GM12878 (cell line): Measurements from ENCODE around the gene LEMD2. TPM values are rescaled to one million over a fixed set of nuclear protein-coding genes. Genes with fewer than 3 reads are reported as not detected.

Experiments
- ATAC-seq: fragments of 200-7000 bp; cut with Tn5 transposase; 3 replicates; pipeline ENCODE4 v1.9.1; 2020; ENCODE audit warnings: mild to moderate bottlenecking, moderate library complexity
- BruUV-seq: library from RNA; stranded (reverse); fragments of 400-500 nt; replicated peaks from 2 replicates; lab custom pipeline; 2021; lab: Mats Ljungman, UMichigan
- CTCF ChIA-PET: fragments of 300-600 bp; sonication (Branson Sonifier 250); formaldehyde crosslinking; extraction: SDS; loops from one replicate; lab custom pipeline; 2021; ENCODE audit warnings: inconsistent platforms; lab: Yijun Ruan, JAX
- POLR2A ChIA-PET: fragments of 350-600 bp; formaldehyde crosslinking; extraction: SDS; loops from one replicate; lab custom pipeline; 2021; ENCODE audit warnings: inconsistent platforms; lab: Charles Lee
- RAD21 ChIA-PET: fragments of 300-600 bp; sonication (Branson Sonifier 250); formaldehyde crosslinking; loops from one replicate; lab custom pipeline; 2023; ENCODE audit warnings: antibody characterized with exemption; ENCODE audit not compliant: unreplicated experiment; lab: Charles Lee
- SMC1A ChIA-PET: fragments of 300-600 bp; sonication (Branson Sonifier 250); formaldehyde crosslinking; loops from one replicate; lab custom pipeline; 2023; ENCODE audit not compliant: unreplicated experiment, uncharacterized antibody; lab: Charles Lee
- DNase-seq: peaks from one replicate; pipeline ENCODE4 v3.0.0-alpha.2; 2011; ENCODE audit warnings: low read depth, low spot score
- FAIRE-seq: peaks from 3 replicates; lab custom pipeline; 2011; peaks lifted over from hg19 to GRCh38; lab: Jason Lieb, UNC
- H2AFZ ChIP-seq: 2 replicates; pipeline ENCODE4 v1.6.0; 2011; ENCODE audit warnings: low read depth, low read length, control low read depth; ENCODE audit not compliant: control insufficient read depth
- H3K27ac ChIP-seq: 2 replicates; pipeline ENCODE4 v1.5.1; 2011; ENCODE audit warnings: control low read depth; ENCODE audit not compliant: control insufficient read depth, insufficient read depth
- H3K27me3 ChIP-seq, 2 experiments: replicated peaks in 1 of 2; 2 replicates each; pipeline versions ENCODE4 v1.6.0 to v1.6.1; 2011; ENCODE audit warnings: low read length in 1 of 2; ENCODE audit not compliant: control insufficient read depth in 2 of 2, insufficient read depth in 2 of 2
- H3K36me3 ChIP-seq, 2 experiments: 2 replicates each; pipeline ENCODE4 v1.5.1; 2011; ENCODE audit warnings: low read length in 1 of 2; ENCODE audit not compliant: control insufficient read depth in 2 of 2, insufficient read depth in 2 of 2
- H3K4me1 ChIP-seq: 2 replicates; pipeline ENCODE4 v1.6.1; 2011; ENCODE audit warnings: mild to moderate bottlenecking, low read length, moderate library complexity, mixed read lengths; ENCODE audit not compliant: control insufficient read depth, insufficient read depth
- H3K4me2 ChIP-seq: 2 replicates; pipeline ENCODE4 v1.6.0; 2011; ENCODE audit warnings: control low read depth; ENCODE audit not compliant: control insufficient read depth, insufficient read depth
- H3K4me3 ChIP-seq: fragments of 200-600 bp; sonication (generic); 2 replicates; pipeline ENCODE4 v1.5.1; 2016
- H3K79me2 ChIP-seq: 2 replicates; pipeline ENCODE4 v1.6.0; 2011; ENCODE audit warnings: low read length; ENCODE audit not compliant: control insufficient read depth, insufficient read depth
- H3K9ac ChIP-seq: 2 replicates; pipeline ENCODE4 v1.8.0; 2011; ENCODE audit warnings: low read length, control low read depth, mixed read lengths; ENCODE audit not compliant: control insufficient read depth, insufficient read depth
- H3K9me3 ChIP-seq: replicated peaks from 3 replicates; pipeline ENCODE4 v1.5.1; 2011; ENCODE audit warnings: mild to moderate bottlenecking, low read length; ENCODE audit not compliant: control insufficient read depth, insufficient read depth
- H4K20me1 ChIP-seq: 2 replicates; pipeline ENCODE4 v1.6.0; 2011; ENCODE audit not compliant: control insufficient read depth, insufficient read depth
- BCL3 ChIP-seq: IDR thresholded peaks from 2 replicates; pipeline ENCODE4 v1.6.1; 2011; ENCODE audit warnings: borderline replicate concordance, low read depth, mild to moderate bottlenecking, moderate library complexity, low read length; ENCODE audit not compliant: insufficient read depth, poor library complexity, severe bottlenecking
- CBFB ChIP-seq: IDR thresholded peaks from 2 replicates; pipeline ENCODE4 v1.6.1; 2016; ENCODE audit warnings: antibody characterized with exemption, low read depth
- EZH2 ChIP-seq: IDR thresholded peaks from 2 replicates; pipeline ENCODE4 v1.6.1; 2012; ENCODE audit warnings: low read depth, mild to moderate bottlenecking, control low read depth, inconsistent platforms, low read length, borderline replicate concordance; ENCODE audit not compliant: control insufficient read depth
- GATAD2B ChIP-seq: fragments of 450-650 bp; conservative IDR thresholded peaks from 2 replicates; pipeline ENCODE4 v1.6.1; 2017; ENCODE audit warnings: low read depth, mild to moderate bottlenecking, moderate library complexity
- IRF3 ChIP-seq: fragments of 450-650 bp; IDR thresholded peaks from 2 replicates; pipeline ENCODE4 v1.6.1; 2014; ENCODE audit warnings: mild to moderate bottlenecking
- MYC ChIP-seq: IDR thresholded peaks from 2 replicates; pipeline ENCODE4 v1.6.1; 2011; ENCODE audit warnings: mild to moderate bottlenecking, low read length, moderate library complexity, inconsistent platforms; ENCODE audit not compliant: insufficient read depth, insufficient replicate concordance, insufficient read length, severe bottlenecking
- PAX8 ChIP-seq: fragments of 450-650 bp; IDR thresholded peaks from 2 replicates; pipeline ENCODE4 v1.6.1; 2017; ENCODE audit warnings: mild to moderate bottlenecking, moderate library complexity
- POLR2A ChIP-seq: IDR thresholded peaks from 2 replicates; pipeline ENCODE4 v1.6.1; 2011; ENCODE audit warnings: low read depth, mild to moderate bottlenecking, low read length
- POLR2AphosphoS5 ChIP-seq: IDR thresholded peaks from 2 replicates; pipeline ENCODE4 v1.6.1; 2011; ENCODE audit warnings: mild to moderate bottlenecking, low read length, inconsistent platforms
- RCOR1 ChIP-seq: conservative IDR thresholded peaks from 2 replicates; pipeline ENCODE4 v1.6.1; 2012; ENCODE audit warnings: low read depth, low read length, improper control_type of control experiment
- TBL1XR1 ChIP-seq: IDR thresholded peaks from 2 replicates; pipeline ENCODE4 v1.6.1; 2012; ENCODE audit warnings: low read depth, low read length, improper control_type of control experiment
- ZNF592 ChIP-seq: fragments of 450-650 bp; IDR thresholded peaks from 2 replicates; pipeline ENCODE4 v1.6.1; 2017; ENCODE audit warnings: mild to moderate bottlenecking, moderate library complexity
- WGBS: methylation state at CpG from one replicate; pipeline ENCODE4 v1.1.6; 2016; ENCODE audit warnings: low lambda C conversion rate; ENCODE audit not compliant: insufficient replicate concordance, insufficient coverage; ENCODE audit errors: missing lambda C conversion rate; 5-methylcytosine and 5-hydroxymethylcytosine counted together
- in situ Hi-C: fragments of 300-500 bp; cut with MboI; formaldehyde crosslinking; loops from 9 replicates; pipeline ENCODE4 v1.14.3; 2018; ENCODE audit warnings: mixed read lengths
- intact Hi-C: fragments of 100-400 bp; cut with micrococcal nuclease; formaldehyde crosslinking; loops from one replicate; pipeline ENCODE4 v1.14.2; 2022; ENCODE audit not compliant: unreplicated experiment
- polyA plus RNA-seq, 11 experiments: library from polyadenylated mRNA; depleted of rRNA in 4 of 11; unstranded in 6 of 11; stranded (reverse) in 5 of 11; fragments of >200 nt; fragmentation: Nextera tagmentation in 4 of 11; fragmentation: Illumina TruSeq in 1 of 11; extraction: Ambion mirVana in 4 of 11; extraction: Trizol in 1 of 11; gene quantifications; 1 replicate in 1 of 11; 2 replicates in 10 of 11; pipeline versions ENCODE4 v1.2.1 to v1.2.3, GENCODE V29; 2011 to 2016; ENCODE audit warnings: inconsistent platforms in 2 of 11, missing spikeins in 2 of 11, low read depth in 1 of 11
- total RNA-seq, 4 experiments: library from RNA; depleted of rRNA in 3 of 4; stranded (reverse); fragments of >200 nt in 3 of 4; fragmentation: Illumina TruSeq in 1 of 4; extraction: Trizol in 1 of 4; gene quantifications; 2 replicates each; pipeline versions ENCODE4 v1.2.1 to v1.2.3, GENCODE V29; 2013 to 2021

LEMD2 gene
- total and polyA plus RNA-seq, 10 of the 15 experiments (the other 5 are each of a cell fraction or from before 2014, with no cell fraction given): 0.45 to 47.1 (median 22.8) TPM

- TF ChIP-seq MYC (no peak), PAX8 (no peak), GATAD2B (no peak)
These were observed 17.5 kb downstream of the LEMD2 start (continued) for GRCh38 chr6:33771146-33772081.

- no peak for DNase-seq
- Histone ChIP-seq H3K36me3 (peaks cover under 1 to 2% of the 10 kb centered on the region in 2 experiments; a peak in 3 of 4 replicates), H3K79me2 (no peaks in the 10 kb centered on the region), H3K9me3 (no peaks in the 10 kb centered on the region), H2AFZ (no peak overlapping the region), H3K27me3 (no peaks in the 10 kb centered on the region; a peak in 1 of 4 replicates), H3K4me2 (no peak overlapping the region), H3K4me1 (no peaks in the 10 kb centered on the region; the same call in 1 of the 2 replicates), H3K27ac (no peak overlapping the region), H4K20me1 (no peaks in the 10 kb centered on the region), H3K9ac (no peak overlapping the region), H3K4me3 (no peak overlapping the region)
- no TSS peak for BruUV-seq
- SMC1A ChIA-PET: interaction anchor here (1.0 to 2.6 kb wide), 4 partner anchors 17 to 257 kb away, joined by 3 to 9 read pairs (median 4); partner anchors contain the start of gene UQCC2
- no peak for FAIRE-seq
- RAD21 ChIA-PET: interaction anchor here (1.0 to 4.6 kb wide), 6 partner anchors 16 to 385 kb away, joined by 3 to 25 read pairs (median 5); partner anchors contain the start of gene UQCC2
- intact Hi-C loops (loop anchor here (1.0 kb wide), 2 partner anchors 257 to 384 kb away; no protein-coding TSS in a partner anchor), in situ Hi-C loops (no loop called here)
- WGBS: 46% methylated on average over 3 of the region's 3 CpGs
- ATAC-seq: no peak
- POLR2A ChIA-PET: interaction anchor here (1.4 kb wide), 1 partner anchor 257 kb away, joined by 3 read pairs; no protein-coding TSS in a partner anchor
- CTCF ChIA-PET: interaction anchor here (0.5 to 5.9 kb wide), 17 partner anchors 9 to 384 kb away, joined by 3 to 40 read pairs (median 6); no protein-coding TSS in a partner anchor
- TF ChIP-seq RCOR1: no peak
- peak; percentile 36; the same call in 1 of the 2 replicates for TF ChIP-seq POLR2A
- TF ChIP-seq CBFB: no peak
- no peak for TF ChIP-seq ZNF592
- no peak for TF ChIP-seq TBL1XR1
- TF ChIP-seq BCL3: peak; percentile 4
- TF ChIP-seq IRF3: no peak
- TF ChIP-seq EZH2: no peak
- peak; percentile 40; the same call in 1 of the 2 replicates for TF ChIP-seq POLR2AphosphoS5
These were observed 18.1 kb downstream of the LEMD2 start for GRCh38 chr6:33770833-33771145.
